ENCODE results near the gene CCIN. TPM values are rescaled to one million over a fixed set of nuclear protein-coding genes. Genes with fewer than 3 reads are reported as not detected.

The CCIN gene
- total RNA-seq = 0.22 and 3.4 TPM in 2 replicates

GRCh38 chr9:36169166-36169565, at the start of gene CCIN:
TSS of gene CCIN (plus strand) at chr9:36169388. CDS start at chr9:36169503, 115 bp downstream.

GRCh38 chr9:36136272-36136893, 32.8 kb upstream of the CCIN start, which contains the start of gene GLIPR2:
TSS of gene GLIPR2 (plus strand) at chr9:36136733. CDS start at chr9:36136779, 46 bp downstream.

GRCh38 chr9:36190388-36191289, 21.5 kb downstream of the CCIN start, which contains the start of gene CLTA:
TSS of gene CLTA (plus strand) at chr9:36190921. CDS start at chr9:36191057, 136 bp downstream.

Other genes starting within 250 kb of the CCIN start
- gene OR2S2, start 211.2 kb upstream of the CCIN start, total RNA-seq = 0.14 and 0.22 TPM in 2 replicates
- 13.8 and 17.9 TPM in 2 replicates for gene RECK, start 132.5 kb upstream of the CCIN start, total RNA-seq
- 14.0 and 53.0 TPM in 2 replicates for gene GLIPR2, start 32.7 kb upstream of the CCIN start, total RNA-seq
- 197 and 420 TPM in 2 replicates for gene CLTA, start 21.5 kb downstream of the CCIN start, total RNA-seq
- 26.9 and 27.8 TPM in 2 replicates for gene GNE, start 89.1 kb downstream of the CCIN start, total RNA-seq
- gene RNF38, start 230.9 kb downstream of the CCIN start, total RNA-seq = 11.6 and 12.2 TPM in 2 replicates

All from placental pericyte (primary cell).